Measurements from ENCODE around the gene ATP8A2.

ATP8A2 gene

DNA sequence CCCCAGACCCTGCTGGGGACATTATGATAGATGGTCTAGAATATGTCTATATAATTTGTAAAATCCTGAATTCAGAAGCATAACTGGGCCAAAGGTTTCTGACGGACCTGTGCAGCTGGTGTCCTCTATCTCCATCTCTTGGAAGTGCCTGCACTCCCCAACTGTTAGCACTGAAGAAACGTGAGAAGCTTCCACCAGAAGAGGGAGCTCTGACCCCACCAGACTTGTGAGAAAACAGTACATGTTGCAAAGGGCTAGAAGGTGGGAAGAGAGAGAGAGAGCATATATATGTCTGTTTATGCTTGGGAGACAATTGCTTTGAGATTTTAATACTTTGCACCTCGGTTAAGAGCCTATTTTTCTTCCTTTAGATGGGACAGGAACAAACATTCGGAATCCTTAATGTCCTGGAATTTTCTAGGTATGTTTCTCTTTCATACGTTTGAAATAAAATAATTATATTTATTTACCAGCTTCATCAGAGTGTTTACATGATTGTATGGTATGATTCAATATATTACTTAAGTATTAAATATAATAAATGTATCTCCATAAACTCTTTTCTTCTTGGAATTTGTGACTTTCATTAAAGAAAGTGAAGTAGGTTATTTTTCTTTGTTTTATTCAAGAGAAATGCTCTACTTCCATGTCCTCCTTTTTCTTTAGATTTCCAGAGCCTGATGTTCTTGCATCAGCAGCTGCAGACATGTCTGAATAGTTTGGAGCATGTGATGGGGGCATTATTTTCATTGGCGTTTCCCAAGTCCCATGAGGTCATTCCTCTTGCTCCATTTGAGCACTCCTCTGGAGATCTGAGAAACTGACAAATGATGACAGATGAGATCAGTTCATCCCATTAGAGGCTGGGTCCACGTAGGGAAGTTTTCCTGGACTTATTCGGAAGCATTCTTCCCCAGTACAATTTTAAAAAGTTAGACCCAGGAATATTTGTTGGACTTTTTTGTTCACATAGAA lies 202.9 kb downstream of the ATP8A2 start:
- TF ChIP-seq, protein P1, sequence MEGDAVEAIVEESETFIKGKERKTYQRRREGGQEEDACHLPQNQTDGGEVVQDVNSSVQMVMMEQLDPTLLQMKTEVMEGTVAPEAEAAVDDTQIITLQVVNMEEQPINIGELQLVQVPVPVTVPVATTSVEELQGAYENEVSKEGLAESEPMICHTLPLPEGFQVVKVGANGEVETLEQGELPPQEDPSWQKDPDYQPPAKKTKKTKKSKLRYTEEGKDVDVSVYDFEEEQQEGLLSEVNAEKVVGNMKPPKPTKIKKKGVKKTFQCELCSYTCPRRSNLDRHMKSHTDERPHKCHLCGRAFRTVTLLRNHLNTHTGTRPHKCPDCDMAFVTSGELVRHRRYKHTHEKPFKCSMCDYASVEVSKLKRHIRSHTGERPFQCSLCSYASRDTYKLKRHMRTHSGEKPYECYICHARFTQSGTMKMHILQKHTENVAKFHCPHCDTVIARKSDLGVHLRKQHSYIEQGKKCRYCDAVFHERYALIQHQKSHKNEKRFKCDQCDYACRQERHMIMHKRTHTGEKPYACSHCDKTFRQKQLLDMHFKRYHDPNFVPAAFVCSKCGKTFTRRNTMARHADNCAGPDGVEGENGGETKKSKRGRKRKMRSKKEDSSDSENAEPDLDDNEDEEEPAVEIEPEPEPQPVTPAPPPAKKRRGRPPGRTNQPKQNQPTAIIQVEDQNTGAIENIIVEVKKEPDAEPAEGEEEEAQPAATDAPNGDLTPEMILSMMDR (IDR thresholded peaks at IDR 0.05; ENCODE audit: insufficient read depth, low read length, poor library complexity, severe bottlenecking) = peak; percentile 88
- H3K4me3 ChIP-seq (replicated peaks; ENCODE audit: low read depth, low read length) = no peak overlapping the region
- no peaks in the 10 kb centered on the region for H3K36me3 ChIP-seq (ENCODE audit: control insufficient read depth, insufficient read depth, low read length)
- peak; percentile 26 for DNase-seq (ENCODE audit: extremely low read depth, insufficient read length)
- H3K27me3 ChIP-seq (replicated peaks; ENCODE audit: control insufficient read depth, insufficient read depth, low read length) = no peaks in the 10 kb centered on the region; the same call in none of the 2 replicates

GRCh38 chr13:25575562-25575961 lies 203.8 kb downstream of the ATP8A2 start:
- DNase-seq (ENCODE audit: extremely low read depth, insufficient read length) = no peak
- no peaks in the 10 kb centered on the region; the same call in none of the 2 replicates for H3K27me3 ChIP-seq (replicated peaks; ENCODE audit: control insufficient read depth, insufficient read depth, low read length)
- TF ChIP-seq, protein P1 (IDR thresholded peaks at IDR 0.05; ENCODE audit: insufficient read depth, low read length, poor library complexity, severe bottlenecking) = no peak
- no peaks in the 10 kb centered on the region for H3K36me3 ChIP-seq (ENCODE audit: control insufficient read depth, insufficient read depth, low read length)
- no peak overlapping the region for H3K4me3 ChIP-seq (replicated peaks; ENCODE audit: low read depth, low read length)

DNA sequence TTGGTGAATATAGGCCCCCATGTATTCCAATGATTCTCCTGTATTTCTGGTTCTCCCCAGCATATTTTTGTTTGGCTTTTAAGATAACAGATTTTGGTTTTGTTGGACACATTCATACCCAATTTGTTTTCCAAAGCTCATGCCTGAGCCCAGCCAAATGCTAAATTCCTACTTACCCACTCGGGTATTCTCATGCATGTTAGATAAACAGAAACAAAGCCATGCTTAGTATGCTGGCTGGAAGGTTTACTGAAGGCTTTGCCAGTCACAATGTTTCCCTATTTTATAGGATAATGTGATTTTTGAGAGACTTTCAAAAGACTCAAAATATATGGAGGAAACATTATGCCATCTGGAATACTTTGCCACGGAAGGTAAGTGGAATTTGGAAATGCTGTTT lies 206.8 kb downstream of the ATP8A2 start:
- Histone ChIP-seq H3K4me3 (replicated peaks; ENCODE audit: low read depth, low read length) (no peak overlapping the region), H3K27me3 (replicated peaks; ENCODE audit: control insufficient read depth, insufficient read depth, low read length) (no peaks in the 10 kb centered on the region; the same call in none of the 2 replicates), H3K36me3 (ENCODE audit: control insufficient read depth, insufficient read depth, low read length) (no peaks in the 10 kb centered on the region)
- TF ChIP-seq, protein P1 (IDR thresholded peaks at IDR 0.05; ENCODE audit: insufficient read depth, low read length, poor library complexity, severe bottlenecking) = no peak
- no peak for DNase-seq (ENCODE audit: extremely low read depth, insufficient read length)

DNA sequence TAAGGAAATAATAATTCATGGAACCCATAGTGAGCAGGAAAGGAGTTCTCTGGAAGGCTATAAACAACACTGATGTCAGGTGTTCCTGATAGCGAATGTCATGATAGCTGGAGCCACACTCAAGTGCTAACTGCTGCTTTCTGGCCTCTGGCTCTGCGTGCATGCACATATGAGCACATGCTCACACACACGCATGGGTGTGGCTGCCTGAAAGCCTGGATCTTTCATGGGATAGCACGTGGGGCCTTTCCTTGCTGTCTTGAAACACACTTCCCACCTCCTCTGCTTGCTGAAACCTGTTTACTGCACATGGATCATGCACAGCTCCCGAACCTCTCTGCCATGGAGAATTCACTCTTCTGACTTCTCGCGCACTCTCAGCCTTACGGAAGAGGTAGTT lies 207.4 kb downstream of the ATP8A2 start:
- no peak for DNase-seq (ENCODE audit: extremely low read depth, insufficient read length)
- TF ChIP-seq, protein P1 (IDR thresholded peaks at IDR 0.05; ENCODE audit: insufficient read depth, low read length, poor library complexity, severe bottlenecking) = no peak
- H3K27me3 ChIP-seq (replicated peaks; ENCODE audit: control insufficient read depth, insufficient read depth, low read length) = no peaks in the 10 kb centered on the region; the same call in none of the 2 replicates
- H3K4me3 ChIP-seq (replicated peaks; ENCODE audit: low read depth, low read length) = no peak overlapping the region
- no peaks in the 10 kb centered on the region for H3K36me3 ChIP-seq (ENCODE audit: control insufficient read depth, insufficient read depth, low read length)

DNA sequence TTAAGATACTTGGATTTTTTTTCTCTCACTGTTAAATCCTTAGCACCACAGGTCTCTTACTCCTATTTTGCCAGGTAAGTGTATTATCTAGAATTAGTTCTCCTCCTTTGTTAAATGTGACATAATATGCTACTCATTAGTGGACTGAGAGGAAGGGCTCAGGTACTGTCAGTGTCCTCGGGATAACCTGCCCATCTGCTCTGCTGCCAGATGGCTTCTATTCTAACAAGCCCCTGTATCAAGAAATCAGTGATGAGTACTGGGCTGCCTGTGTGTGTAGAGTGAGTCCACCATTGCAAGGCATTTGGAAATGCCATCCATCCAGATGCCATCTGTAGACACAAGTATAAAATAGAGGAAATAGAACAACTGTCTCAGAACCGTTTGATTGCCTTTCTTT lies 209.6 kb downstream of the ATP8A2 start:
- no peaks in the 10 kb centered on the region; the same call in 1 of the 2 replicates for H3K27me3 ChIP-seq (replicated peaks; ENCODE audit: control insufficient read depth, insufficient read depth, low read length)
- H3K36me3 ChIP-seq (ENCODE audit: control insufficient read depth, insufficient read depth, low read length) = no peaks in the 10 kb centered on the region
- TF ChIP-seq, protein P1 (IDR thresholded peaks at IDR 0.05; ENCODE audit: insufficient read depth, low read length, poor library complexity, severe bottlenecking) = no peak
- no peak for DNase-seq (ENCODE audit: extremely low read depth, insufficient read length)
- no peak overlapping the region for H3K4me3 ChIP-seq (replicated peaks; ENCODE audit: low read depth, low read length)

All from GM06990 (cell line).